ENCODE measurements around the gene PCGF2.

PCGF2 gene

DNA sequence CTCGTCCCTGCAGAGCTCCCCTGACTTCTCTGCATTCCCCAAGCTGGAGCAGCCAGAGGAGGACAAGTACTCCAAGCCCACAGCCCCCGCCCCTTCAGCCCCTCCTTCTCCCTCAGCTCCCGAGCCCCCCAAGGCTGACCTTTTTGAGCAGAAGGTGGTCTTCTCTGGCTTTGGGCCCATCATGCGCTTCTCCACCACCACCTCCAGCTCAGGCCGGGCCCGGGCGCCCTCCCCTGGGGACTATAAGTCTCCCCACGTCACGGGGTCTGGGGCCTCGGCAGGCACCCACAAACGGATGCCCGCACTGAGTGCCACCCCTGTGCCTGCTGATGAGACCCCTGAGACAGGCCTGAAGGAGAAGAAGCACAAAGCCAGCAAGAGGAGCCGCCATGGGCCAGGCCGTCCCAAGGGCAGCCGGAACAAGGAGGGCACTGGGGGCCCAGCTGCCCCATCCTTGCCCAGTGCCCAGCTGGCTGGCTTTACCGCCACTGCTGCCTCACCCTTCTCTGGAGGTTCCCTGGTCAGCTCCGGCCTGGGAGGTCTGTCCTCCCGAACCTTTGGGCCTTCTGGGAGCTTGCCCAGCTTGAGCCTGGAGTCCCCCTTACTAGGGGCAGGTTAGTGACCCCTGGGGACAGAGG is 31.6 kb downstream of the PCGF2 start:
- no peak for DNase-seq

DNA sequence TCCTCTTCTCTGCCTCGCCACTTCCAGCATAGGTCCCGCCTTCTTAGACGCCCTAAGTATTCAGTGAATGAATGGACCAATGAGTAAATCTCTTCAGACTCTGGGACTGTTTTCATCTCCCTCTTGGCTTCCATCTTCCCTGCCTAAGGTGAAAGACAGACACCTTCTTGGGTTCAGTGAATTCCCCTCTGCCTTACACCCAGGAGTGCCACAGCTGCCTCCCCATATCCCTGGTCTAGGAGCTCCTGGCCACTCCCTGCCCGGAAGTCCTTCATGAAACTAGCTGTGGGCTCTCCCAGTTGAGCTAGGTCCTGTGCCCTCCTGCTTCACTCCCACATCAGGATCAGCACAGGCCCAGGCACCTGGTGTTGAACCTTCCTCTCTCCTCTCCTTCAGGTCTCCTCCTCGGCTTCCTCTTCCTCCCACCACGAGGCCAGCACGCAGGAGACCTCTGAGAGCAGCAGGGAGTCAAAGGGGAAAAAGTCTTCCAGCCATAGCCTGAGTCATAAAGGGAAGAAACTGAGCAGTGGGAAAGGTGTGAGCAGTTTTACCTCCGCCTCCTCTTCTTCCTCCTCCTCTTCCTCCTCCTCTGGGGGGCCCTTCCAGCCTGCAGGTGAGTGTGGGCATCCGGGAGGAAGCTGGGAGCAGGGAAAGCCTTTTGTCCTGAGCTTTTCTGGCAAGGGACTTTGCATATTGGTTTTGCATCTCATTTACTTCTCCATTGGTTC is 32.8 kb downstream of the PCGF2 start:
- DNase-seq = no peak

DNA sequence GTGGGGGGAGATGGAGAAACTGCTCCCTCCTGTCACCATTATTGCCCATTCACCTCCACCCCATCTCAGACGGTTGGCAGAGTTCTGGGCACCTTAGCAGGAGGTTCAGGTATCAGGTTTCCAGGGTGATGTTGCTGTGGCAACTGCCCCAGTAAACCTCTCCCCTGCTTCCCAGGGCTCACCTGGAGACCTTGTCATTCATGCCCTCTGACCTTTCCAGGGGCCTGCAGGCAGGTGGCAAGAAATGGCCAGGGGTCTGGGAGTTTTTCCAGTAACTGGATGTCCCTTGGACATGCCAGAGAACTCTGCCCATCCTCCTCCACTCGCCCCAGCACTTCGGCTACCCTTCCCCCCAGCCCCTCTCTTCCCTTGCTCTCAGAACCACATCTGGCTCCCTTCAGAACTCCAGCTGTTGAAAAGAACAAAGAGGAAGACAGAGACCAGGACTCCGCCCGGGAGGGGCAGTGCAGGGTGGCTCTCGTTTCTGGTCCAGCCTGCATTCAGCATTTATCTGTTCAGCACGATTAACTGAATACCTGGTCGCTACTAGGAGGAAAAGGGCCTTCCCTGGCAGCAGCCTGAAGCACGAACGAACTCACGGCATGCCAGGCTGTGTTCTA is 34.6 kb downstream of the PCGF2 start:
- DNase-seq = peak; percentile 40

DNA sequence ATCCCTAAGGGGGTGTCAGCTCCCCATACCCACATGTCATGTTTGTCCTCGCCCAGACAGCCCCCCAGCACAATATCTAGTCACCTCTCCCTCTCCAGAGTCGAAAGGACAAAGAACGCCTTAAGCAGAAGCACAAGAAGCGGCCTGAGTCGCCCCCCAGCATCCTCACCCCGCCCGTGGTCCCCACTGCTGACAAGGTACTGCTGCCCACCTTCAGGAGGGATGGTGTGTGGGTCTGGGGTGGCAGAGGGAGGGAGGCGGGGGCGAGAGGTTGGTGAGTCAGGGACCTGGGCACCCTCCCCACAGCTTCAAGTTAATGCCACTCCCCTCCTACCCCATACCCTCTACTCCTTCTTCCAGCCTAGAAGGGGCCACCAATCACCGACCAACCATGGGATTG is 35.5 kb downstream of the PCGF2 start:
- no peak for DNase-seq

DNA sequence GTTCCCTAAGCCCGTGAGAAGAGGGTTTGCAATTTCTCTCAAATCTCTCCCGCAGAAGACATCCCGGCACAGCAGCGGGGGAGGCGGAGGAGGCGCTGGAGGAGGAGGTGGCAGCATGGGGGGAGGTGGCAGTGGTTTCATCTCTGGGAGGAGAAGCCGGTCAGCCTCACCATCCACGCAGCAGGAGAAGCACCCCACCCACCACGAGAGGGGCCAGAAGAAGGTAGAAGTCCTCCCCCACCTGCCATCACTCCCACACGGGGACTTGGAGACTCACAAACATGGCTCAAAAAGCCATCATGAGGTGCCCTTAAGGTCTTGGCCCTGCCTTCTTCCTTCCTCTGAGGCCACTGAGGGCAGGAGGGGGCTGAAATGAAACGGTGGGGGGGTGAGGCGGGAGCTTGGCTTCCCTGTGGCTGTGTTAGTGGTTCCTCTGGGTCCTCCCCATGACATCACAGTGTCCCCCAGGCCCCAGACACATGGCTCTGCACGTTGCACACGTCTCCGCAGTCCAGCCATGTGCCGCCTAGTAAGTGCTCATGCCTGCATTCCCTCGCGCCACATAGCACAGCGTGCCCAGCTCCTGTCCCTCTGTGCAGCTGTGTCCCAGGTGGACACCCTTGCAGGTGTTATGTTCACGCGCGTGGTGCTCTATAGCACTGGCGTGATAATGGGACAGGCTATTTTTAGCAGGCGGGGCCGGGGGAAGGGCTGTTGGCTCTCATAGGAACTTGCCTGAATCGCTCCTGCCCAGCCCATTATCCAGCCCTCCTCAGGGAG is 36.2 kb downstream of the PCGF2 start:
- DNase-seq = no peak

DNA sequence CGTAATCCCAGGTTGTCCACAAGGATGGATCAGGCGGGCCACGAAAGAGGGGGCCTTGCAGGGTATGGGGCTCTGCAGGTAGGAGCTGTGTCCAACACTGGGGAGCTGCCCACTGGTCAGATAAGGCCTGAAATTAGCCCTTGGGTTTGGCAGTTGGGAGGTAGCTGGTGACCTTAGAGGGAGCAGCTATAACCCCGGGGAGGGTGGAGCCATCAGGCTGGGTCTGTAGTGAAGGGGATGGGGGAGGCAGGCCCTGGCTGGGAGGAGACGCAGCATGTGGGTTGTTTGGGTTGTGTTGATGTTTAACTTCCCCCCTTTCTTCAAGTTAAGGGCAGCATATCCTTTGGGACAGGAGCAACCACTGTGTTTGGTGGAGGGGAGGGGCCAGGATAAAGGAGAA is 37.2 kb downstream of the PCGF2 start:
- no peak for DNase-seq

DNA sequence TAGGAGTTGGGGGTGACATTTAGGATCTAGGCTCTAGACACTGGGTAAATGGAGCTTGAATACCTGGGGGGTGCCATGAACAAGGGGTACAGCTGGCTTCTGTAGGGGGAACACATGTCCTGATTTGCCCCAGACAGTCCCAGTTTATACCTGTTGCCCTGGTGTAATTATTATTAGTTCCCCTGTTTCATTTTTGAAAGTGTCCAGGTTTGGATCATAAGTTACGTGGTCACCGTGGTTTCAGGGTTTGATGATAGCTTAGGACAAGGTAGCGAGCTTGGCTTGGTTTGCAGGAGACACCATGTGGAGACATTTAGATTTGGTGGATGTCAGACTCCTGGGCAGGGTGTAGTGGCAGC is 37.6 kb downstream of the PCGF2 start:
- no peak for DNase-seq

DNA sequence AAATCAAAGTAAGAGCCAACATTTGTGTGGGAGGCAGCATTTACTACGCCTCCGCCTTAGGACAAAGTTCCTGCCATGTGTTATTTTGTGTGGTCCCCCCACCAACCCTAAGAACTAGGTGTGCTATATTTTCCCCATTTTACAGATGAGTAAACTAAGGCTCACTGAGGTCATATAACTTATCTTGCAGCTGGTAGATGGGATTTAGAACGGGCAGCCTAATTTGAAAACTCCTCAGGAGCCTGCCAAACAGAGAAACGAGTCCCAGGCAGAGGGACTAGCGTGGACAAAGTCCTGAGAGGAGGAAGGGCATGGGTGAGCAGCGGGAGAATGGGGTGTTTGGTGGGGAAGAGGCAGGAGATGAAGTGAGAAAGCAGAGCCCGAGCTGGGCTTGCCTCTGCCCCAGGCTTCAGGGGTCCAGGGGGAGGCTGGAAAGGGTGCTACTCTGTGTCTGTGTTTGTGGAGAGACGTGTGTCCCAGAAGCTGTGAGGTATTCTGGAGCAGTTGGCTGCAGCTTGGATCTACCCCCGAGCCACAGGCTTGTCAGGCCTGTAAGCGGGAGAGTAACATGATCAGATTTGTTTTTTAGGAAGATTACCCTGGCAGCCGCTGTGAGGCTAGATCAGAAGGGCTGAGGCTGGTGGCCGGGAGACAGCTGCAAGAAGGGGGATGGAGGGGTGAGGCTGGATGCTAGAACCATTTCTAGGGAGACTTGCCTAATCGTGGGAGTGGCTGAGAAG is 38.1 kb downstream of the PCGF2 start:
- no peak for DNase-seq

DNA sequence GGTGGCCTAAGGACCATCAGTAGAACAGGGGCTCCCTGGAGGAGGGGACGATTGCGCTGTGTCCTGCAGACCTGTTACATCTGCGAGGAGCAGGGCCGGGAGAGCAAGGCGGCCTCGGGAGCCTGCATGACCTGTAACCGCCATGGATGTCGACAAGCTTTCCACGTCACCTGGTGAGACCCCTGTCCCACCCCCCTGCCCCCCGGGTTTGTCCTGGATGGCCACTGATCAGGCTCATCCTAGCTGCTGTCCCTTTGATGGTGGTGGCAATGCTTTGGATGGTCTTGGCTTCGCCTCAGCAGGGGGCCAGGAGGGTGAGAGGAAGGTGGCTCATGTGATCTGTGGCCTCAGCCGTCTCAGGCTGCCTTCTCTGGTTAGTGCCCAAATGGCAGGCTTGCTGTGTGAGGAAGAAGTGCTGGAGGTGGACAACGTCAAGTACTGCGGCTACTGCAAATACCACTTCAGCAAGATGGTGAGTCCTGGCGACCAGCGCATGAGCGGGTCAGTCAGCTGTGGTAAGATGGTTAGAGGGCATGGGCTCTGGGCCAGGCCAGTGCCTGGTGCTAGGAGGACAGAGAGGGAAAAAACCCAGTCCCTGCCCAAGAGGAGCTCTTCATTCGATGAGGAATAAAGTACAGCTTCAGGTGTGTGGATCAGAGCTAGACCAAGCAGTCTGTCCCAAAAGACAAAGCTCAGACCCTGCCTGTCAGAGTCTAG is 38.9 kb downstream of the PCGF2 start:
- DNase-seq = no peak

DNA sequence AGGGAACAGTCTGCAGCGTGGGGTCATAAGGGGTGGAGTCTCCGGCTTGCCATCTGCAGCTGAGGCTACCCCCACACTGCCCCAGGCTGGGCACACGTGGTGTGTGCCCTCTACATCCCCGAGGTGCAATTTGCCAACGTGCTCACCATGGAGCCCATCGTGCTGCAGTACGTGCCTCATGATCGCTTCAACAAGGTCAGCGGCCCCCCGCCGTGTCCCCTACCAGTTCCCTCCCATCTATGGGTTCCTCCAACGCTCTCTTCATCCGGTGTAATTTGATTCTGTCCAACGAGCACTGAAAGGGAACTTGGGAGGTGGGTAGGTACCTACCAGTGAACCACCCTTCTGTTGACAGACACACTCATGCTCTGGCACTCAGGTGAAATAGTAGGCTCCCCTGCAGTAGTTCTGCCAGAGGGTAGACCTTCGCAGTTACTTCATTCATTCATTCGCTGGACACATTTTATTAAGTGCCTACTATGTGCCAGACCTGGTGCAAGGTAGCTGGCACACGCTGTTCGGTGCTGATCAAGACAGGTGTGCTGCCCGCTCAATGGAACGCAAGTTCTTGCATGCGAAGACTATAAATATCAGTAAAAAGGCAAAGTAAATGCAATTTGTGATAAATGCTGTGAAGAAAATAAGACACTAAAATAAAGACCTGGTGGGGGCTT is 40.3 kb downstream of the PCGF2 start:
- no peak for DNase-seq

DNA sequence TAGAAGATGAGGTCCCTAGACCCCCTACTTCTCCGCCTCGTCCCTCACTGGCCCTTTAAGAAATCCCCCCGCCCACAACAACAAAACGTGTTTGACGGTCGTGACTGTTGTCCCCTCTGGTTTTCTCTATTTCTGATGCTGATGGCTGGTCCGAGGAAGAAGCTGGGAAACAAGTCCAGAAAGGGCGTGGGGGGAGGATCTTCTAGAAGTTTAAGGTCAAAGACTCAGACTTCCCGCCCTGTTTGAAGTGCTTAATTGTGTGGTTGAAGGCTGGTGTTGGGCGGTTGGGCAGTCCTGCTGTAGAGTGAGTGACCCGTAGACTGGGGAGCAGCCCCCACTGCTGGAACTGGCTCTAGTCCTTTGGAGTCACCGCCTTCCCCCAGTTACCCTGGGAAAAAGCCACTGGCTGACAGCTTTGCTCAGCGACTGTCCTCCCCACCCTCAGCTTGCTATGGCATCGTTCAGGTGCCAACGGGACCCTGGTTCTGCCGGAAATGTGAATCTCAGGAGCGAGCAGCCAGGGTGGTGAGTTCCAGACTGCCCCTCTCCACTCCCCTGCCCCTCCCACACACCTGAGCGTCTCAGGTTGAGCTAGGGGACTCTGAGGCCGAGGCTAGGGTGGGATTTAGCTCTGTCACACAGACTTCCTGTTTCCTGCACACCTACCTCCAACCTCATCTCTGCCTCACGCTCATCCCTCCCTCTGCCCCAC is 41.5 kb downstream of the PCGF2 start:
- no peak for DNase-seq

DNA sequence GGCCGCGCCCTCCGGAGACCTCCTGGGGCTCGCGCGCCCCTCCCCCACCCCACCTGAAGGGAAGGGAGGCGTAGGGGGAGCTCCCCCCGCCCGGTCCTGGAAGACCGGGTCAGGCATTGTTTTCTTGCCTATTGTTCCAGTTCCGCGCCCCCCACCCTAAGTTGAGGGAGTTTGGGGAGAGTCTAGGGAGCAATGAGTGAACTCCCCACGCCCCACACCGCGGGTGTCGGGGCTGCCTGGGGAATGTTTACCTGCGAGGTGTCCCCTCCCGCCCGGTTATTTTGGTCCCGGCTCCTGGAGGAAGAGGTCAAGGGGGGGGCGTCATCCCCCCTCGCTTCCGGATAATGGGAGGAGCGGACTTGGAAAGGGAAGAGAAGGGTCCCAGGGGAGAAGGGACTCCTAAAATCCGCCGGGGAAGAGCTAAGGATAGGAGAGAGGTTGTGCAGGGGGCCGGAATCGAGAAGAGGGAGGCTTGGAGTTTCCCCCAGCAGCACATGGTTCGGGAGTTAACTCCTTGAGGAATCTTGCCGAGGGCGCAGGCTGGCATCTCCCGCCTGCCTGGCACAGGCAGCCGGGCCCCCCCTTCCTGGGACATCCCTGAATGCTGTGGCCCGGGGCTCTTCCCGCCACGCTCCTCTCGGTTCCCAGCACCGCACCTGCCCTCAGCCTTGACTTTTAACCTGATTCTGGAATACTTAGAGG is 42.2 kb downstream of the PCGF2 start:
- peak; percentile 73 for DNase-seq

DNA sequence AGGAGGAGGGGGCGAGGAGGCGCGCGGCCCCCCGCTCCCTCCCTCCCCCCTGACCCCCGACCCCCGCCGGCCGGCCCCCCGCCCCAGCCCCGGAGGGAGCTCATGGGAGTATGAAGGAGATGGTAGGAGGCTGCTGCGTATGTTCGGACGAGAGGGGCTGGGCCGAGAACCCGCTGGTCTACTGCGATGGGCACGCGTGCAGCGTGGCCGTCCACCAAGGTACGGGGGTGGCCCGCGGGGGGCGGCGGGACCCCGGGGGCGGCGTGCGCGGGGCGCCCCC is 42.7 kb downstream of the PCGF2 start:
- DNase-seq = no peak

DNA sequence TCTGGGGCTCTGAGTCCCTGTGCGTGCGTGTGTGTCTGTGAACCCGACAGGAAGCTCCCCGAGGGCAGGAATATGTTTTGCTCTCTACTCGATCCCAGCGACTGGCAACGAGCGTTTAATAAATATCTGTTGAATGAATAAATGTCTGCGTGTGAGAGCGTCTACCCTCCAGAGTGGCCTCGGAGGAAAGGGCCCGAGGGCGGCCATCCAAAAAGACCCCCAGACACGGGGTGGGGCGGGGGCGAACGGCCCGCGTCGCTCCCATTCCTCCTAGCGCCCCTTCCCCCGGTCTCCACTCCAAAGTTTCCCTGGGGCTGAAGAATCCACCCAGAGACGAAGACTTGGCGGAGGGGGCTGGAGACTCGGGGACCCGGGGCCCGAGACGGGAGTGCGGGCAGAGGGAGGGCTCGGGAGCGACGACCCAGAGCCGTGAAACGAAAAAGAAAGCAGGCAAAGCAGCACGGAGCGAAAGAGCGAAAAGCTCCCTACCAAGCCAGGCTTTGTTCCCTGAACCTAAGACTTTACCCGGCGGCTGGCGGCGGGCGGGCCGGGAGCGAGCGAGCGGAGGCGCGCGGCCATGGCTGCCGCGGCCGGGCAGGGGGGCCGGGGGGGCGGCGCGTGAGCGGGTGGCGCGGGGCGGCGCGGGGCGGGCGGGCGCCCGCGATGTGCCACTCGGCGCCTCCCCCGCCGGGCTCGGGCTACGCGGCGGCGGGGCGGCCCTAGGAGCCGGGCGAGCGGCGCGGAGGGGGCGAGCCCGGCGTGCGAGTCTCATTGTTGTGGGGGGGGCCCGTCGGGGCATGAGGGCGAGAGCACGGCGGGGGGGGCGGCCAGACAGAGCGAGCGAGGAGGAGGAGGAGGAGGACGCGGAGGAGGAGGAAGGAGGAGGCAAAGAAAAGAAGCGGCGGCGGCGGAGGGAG is 43.3 kb downstream of the PCGF2 start, which contains the start of gene MLLT6:
TSS of gene MLLT6 (plus strand) at position 668 of the 917 bp plus-strand sequence. CDS start 360 bp downstream, outside the sequence.
- DNase-seq = peak; percentile 74

DNA sequence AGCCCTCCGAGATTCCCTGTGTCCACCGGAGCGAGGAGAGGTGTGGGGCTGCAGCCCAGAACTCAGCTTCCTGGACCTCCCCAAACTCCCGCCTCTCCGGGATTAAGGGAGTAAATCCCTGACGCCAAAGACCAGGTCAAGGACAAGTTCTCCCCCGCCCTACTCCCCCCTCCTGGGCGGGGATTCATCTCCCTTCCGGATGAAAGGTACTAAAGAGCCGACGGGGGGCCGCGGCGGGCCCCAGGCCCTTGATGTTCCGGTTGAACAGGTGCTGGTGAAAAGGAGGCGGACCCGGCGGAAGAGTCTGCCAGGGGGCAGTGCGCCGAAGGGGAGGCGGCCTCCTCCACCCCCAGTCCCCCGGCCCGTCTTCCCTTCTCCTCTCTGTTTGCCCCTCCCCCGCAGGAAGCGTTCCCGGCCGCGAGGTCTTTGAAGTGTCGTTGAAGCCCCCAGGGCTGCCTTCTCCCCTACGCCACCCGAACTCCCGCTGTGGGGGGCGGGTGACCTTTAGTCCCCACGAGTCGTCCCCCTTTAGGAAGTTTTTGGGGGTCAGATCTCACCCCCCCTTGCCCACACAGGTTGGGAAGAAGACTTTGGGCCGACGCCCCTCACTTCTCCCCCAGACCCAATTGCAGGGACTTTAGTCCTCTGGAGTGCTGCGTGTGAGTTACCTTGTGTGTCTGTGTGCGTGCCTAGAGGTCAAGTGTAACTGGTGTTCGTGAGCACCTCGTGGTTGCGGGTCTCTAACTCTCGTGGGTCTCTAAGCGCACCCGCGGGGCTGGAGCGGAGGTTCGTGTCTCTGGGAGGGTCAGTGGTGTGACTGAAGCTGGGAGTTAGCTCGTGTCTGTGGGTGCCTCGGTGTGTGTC is 44.2 kb downstream of the PCGF2 start:
- peak; percentile 13 for DNase-seq

DNA sequence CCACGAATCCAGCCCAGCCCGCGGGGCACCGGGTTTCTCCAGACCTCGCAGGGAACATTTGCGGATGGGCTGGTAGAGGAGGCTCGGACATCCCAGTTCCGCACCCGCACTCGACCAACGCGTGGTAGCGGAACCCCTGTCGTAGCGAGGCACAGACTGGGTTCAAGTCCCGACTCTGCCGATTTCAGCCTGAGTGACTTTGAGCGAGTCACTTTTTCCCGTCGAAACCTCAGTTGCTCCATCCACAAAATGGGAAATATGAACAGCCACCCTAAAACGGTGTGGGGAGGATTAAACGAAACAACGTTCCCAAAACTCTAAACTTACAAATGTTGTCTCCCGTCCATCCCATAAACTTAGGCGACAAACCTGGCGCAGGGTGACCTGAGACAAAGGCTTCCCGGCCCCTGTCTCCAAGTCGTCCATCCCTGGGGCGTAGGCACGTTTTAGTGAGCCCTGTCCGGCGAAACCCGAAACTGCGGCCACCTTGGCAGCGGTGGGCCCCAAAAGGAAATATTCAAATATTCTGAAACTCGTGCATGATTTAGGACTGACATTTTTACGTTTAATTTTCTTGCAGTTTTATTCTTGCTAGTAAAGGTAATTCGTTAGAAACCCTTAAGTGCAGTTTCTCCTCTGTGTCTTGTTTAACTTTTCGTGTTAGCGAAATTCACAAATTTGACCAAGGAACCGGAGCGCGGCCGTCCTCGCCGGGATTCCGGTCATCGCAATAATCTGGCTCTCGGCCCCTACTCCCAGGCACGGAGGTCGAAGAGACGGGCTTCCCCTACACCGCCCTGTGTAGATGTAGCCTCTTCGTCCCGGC is 45.0 kb downstream of the PCGF2 start:
- no peak for DNase-seq

DNA sequence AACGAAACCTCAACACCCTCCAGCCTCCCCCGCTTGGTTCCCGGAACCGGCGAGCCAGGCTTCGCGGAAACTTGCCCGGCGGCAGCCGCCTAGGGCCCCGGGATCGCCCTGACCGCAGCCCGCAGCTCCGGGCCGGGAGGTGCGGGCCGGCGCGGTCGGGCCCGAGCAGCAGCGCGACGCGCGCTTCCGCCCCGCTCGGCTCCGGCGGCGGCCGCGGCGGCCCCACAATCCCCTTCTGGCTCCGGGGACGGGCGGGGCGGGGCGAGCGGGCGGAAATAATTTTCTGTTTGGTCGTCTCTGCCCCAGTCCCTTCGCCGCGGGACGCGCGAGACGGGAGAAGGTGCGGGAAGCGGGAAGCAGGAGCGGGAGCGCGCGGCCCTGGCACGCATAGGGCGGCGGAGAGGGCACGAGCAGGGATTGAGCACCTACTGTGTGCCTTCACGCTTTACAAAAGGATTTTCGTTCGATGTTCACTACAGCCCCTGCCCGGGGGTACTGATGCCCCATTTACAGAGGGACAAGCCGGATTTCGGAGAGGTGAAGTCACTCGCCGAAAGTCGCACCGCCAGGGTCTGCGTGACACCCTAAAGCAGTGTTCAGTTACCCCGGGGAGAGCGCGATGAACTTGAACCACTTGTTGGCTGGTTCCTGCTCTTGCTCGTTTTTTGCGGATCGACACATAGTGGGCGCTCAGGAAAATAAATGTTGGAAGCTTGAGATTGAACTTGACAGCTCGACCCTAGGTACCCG is 45.8 kb downstream of the PCGF2 start:
- DNase-seq = peak; percentile 74

Measured in NCI-H2171 (cell line).